ENCODE measurements around the gene DUSP16.
"Not testable (repeated sequence)": the region's sequence is repeated elsewhere in the genome, so short reads cannot be mapped to it uniquely, and the experiment has no call there.

DUSP16 gene, protein sequence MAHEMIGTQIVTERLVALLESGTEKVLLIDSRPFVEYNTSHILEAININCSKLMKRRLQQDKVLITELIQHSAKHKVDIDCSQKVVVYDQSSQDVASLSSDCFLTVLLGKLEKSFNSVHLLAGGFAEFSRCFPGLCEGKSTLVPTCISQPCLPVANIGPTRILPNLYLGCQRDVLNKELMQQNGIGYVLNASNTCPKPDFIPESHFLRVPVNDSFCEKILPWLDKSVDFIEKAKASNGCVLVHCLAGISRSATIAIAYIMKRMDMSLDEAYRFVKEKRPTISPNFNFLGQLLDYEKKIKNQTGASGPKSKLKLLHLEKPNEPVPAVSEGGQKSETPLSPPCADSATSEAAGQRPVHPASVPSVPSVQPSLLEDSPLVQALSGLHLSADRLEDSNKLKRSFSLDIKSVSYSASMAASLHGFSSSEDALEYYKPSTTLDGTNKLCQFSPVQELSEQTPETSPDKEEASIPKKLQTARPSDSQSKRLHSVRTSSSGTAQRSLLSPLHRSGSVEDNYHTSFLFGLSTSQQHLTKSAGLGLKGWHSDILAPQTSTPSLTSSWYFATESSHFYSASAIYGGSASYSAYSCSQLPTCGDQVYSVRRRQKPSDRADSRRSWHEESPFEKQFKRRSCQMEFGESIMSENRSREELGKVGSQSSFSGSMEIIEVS

DNA sequence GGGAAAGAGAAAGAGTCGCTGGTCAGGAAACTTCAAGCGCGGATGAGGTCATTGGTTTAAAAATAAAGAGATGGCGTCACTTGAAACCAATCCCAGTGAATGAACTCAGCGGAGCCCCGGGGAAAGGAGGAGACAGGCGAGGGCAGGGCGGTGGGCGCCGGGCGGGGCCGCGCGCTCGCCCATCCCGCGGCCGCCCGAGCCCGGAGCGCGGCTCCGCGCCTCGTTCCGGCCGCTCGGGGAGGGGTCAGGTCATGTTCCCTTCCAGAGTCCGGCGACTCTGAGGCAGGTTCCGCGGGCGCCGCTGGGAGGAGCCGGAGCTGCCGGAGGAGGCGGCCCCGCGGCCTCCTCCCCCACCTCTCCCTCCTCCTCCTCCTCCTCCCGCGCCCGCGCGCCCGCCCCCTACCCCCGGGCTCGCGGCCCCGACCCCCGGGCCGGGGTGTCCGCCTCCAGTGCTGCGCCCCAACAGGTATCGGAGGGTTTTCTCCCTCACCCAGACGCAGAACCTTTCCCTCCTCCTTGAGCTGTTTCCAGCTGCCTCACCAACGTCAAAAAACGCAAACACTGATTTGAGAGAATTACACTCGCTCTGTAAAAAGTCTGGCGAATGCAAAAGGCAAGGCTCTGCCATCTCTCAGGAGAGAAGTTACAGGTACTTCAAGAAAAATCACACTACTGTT lies at the start of gene DUSP16:
Gene DUSP16, minus strand, starts transcription at position 279 of the 677 bp plus-strand sequence. CDS start 41,765 bp downstream, outside the sequence.
- peak; percentile 96 for DNase-seq (ENCODE audit: low spot score)

DNA sequence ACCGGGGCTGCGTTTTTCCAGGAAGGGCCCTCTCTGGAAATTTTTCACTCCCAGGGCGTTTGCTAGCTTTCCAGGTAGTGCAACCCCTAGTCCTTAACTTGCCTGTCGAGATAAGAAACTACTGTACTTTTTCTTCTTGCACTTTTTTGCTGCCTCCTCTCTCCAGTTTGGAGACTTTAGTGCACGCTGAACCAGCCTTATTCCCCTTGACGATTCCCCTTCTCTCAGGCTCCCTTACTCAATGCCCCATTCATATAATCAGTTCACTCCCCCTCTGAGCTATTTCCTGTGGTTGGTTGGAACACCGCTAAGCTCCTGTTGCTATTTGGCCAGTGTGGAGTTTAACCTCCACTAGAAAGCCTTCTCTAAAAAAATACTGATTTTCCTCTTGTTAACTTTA lies 49.7 kb upstream of the DUSP16 start:
- peak; percentile 58 for DNase-seq (ENCODE audit: low spot score)

DNA sequence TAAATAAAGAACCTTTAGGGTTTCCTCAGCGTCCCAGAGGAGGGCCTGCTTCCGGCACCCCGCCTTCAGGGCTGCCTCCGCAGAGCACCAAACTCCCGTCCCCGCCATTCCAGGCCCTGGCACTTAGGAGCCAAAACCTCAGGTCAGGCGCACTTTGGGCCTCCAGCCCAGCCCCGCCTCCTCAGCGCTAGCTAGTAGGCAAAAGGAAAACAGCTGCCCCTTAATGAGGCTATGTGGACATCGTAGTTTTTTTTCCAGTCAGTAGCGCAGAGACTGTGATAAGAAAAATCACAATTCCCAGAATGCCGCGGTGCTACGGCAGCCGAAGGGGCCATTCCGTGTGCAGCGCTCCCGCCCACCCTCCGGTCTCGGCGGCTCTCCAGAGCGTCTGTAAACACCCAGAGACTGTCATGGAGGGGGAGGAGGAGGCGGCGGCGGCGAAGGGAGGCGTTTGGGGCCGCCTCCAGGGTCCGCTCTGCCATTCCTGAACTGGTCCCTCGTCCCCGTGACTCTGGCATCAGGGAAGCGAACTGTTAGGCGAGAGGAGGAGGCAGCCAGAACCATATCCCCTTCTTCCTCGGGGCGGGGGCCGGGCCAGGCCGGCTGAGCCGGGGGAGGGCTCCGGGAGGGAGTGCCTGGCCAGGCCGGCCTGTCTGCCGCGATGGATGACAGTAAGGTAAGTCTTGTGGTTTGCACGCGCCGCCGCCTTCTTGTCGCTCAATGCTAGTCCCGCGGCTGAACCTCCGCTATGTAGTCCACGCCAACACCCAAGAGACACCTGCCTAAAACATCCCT lies 49.0 kb upstream of the DUSP16 start, which contains the start of gene CREBL2:
Gene CREBL2, plus strand, starts transcription at position 365 of the 795 bp plus-strand sequence. Its CDS starts 297 bp downstream, at position 662.
- DNase-seq (ENCODE audit: low spot score) = peak; percentile 92

DNA sequence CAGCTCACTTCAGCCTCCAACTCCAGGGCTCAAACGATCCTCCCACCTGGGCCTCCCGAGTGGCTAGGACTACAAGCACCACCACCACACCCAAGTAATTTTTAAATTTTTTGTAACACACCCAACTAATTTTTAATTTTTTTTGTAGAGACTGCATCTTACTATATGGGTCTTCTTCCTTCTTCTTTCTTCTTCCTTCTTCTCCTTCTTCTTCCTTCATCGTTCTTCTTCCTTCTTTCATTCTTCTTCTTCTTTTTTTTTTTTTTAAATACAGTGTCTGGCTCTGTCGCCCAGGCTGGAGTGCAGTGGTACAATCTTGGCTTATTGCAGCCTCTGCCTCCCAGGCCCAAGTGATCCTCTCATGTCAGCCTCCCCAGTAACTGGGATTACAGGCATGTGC lies 48.0 kb upstream of the DUSP16 start:
- no peak for DNase-seq (ENCODE audit: low spot score)

DNA sequence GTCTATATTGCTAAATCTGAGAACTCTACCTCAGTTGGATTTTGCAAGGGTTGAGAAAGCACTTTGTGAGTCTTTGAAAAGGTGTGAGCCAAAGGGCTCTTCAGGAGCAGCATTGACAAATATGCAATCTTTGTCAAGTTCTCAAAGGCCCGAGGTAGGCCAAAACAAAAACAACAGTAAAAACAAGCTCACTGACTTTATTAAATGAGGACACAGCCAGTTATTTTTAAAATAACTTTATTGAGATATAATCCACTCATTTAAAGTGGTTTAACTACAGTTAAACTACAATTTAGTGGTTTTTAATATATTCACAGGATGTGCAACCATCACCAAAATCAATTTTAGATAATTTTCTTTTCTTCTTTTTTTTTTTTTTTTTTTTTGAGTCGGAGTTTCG lies 47.0 kb upstream of the DUSP16 start:
- no peak for DNase-seq (ENCODE audit: low spot score)

- no peak for DNase-seq (ENCODE audit: low spot score)
Observed at GRCh38 chr12:12608557-12608957, 45.9 kb upstream of the DUSP16 start.

GRCh38 chr12:12606781-12607589 lies 44.3 kb upstream of the DUSP16 start:
- peak; percentile 28 for DNase-seq (ENCODE audit: low spot score)

GRCh38 chr12:12604740-12605139 lies 42.1 kb upstream of the DUSP16 start:
- DNase-seq (ENCODE audit: low spot score) = no peak

- no peak for DNase-seq (ENCODE audit: low spot score)
Observed at GRCh38 chr12:12600659-12601058, 38.0 kb upstream of the DUSP16 start.

- DNase-seq (ENCODE audit: low spot score) = no peak
Observed at GRCh38 chr12:12599750-12600643, 37.3 kb upstream of the DUSP16 start.

GRCh38 chr12:12598864-12599263 lies 36.2 kb upstream of the DUSP16 start:
- DNase-seq (ENCODE audit: low spot score) = no peak

DNA sequence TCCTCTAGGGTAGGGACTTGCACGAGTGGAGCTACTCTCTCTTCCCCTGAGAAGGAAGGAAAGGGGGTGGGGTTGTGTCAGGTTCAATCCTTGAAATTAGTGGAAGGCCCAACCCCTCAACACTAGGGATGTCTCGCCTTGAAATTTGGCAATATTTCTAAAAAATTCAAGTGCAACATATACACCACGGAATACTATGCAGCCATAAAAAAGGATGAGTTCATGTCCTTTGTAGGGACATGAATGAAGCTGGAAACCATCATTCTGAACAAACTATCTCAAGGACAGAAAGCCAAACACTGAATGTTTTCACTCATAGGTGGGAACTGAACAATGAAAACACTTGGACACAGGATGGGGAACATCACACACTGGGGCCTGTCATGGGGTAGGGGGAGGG lies 33.9 kb upstream of the DUSP16 start:
- not testable (repeated sequence) for DNase-seq (ENCODE audit: low spot score)

- not testable (repeated sequence) for DNase-seq (ENCODE audit: low spot score)
Observed at GRCh38 chr12:12595929-12596328, 33.3 kb upstream of the DUSP16 start.

DNA sequence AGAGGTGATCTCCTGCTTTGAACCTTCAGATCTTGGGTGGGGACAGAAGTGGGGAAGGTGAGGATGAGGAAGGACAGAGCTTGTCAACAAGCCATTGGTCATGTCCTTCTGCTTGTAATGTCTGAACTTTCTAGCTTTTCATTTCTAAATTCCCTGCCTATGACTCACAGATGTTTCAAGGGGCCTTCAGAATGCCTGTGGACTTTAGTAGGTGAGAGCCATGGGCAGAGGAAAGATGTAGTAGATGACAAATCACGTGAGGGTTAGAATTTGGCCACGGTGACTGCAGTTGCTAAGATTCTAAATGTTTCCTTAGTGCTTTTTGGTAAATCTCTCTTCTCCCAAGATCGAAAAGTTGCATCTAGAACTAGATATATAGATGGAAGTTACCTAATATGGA lies 30.3 kb upstream of the DUSP16 start:
- DNase-seq (ENCODE audit: low spot score) = peak; percentile 60

GRCh38 chr12:12590961-12591360 lies 28.3 kb upstream of the DUSP16 start:
- DNase-seq (ENCODE audit: low spot score) = no peak

DNA sequence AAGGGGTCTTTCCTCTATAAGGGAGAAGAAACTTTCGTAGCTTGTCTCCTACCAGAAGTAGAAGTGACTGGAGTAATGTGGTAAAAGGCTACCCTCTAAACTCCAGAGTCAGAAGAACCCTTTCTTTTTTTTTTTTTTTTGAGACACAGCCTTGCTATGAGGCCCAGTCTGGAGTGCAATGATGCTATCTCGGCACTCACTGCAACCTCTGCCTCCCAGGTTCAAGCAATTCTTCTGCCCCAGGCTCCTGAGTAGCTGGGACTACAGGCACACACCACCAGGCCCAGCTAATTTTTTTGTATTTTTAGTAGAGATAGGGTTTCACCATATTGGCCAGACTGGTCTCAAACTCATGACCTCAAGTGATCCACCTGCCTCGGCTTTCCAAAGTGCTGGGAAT lies 25.8 kb upstream of the DUSP16 start:
- not testable (repeated sequence) for DNase-seq (ENCODE audit: low spot score)

DNA sequence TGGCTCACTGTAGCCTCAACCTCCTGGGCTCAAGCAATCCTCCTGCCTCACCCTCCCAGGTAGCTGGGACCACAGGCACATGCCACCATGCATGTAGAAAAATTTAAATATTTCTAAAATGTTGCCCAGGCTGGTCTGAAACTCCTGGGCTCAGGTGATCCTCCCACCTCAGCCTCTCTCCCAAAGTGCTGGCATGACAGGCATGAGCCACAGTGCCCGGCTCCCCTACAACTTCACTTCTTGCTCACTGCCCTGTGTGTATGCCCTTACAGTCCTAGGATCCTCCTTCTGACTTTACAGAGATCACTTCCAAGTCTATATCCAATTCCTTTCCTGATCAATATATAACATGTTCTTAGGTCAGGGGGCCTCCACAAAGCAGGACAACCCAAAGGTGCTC lies 25.2 kb upstream of the DUSP16 start:
- no peak for DNase-seq (ENCODE audit: low spot score)

GRCh38 chr12:12586879-12587675 lies 24.4 kb upstream of the DUSP16 start:
- no peak for DNase-seq (ENCODE audit: low spot score)

Data from AG20443 (cell line).